ENCODE measurements around the gene FDXACB1. TPM values are rescaled to one million over a fixed set of nuclear protein-coding genes. Genes with fewer than 3 reads are reported as not detected.
A peak's percentile ranks its signal among the peaks of the same experiment; 100 is the strongest.

Gene FDXACB1
- total RNA-seq, 4 donors from 2014 or later: 3.5 to 5.6 (median 3.9) TPM

GRCh38 chr11:111910676-111911562, 32.0 kb upstream of the FDXACB1 start:
- peak overlapping the region; percentile 61 for H3K4me3 ChIP-seq
- H3K27ac ChIP-seq: peak overlapping the region; percentile 93
- TF ChIP-seq POLR2A (IDR thresholded peaks at IDR 0.05) (no peak), EP300 (IDR thresholded peaks at IDR 0.05) (no peak), POLR2AphosphoS5 (IDR thresholded peaks at IDR 0.05) (no peak)
- TF ChIP-seq, protein P1, sequence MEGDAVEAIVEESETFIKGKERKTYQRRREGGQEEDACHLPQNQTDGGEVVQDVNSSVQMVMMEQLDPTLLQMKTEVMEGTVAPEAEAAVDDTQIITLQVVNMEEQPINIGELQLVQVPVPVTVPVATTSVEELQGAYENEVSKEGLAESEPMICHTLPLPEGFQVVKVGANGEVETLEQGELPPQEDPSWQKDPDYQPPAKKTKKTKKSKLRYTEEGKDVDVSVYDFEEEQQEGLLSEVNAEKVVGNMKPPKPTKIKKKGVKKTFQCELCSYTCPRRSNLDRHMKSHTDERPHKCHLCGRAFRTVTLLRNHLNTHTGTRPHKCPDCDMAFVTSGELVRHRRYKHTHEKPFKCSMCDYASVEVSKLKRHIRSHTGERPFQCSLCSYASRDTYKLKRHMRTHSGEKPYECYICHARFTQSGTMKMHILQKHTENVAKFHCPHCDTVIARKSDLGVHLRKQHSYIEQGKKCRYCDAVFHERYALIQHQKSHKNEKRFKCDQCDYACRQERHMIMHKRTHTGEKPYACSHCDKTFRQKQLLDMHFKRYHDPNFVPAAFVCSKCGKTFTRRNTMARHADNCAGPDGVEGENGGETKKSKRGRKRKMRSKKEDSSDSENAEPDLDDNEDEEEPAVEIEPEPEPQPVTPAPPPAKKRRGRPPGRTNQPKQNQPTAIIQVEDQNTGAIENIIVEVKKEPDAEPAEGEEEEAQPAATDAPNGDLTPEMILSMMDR (IDR thresholded peaks at IDR 0.05): no peak

GRCh38 chr11:111909378-111909777, 30.4 kb upstream of the FDXACB1 start:
- H3K4me3 ChIP-seq: peak overlapping the region; percentile 61
- no peaks in the 10 kb centered on the region for H3K27me3 ChIP-seq
- 45% methylated on average over 5 of the region's 5 CpGs for WGBS
- no peak for DNase-seq (ENCODE audit: low spot score in 2 of 2)
- TF ChIP-seq POLR2A (IDR thresholded peaks at IDR 0.05) (no peak), EP300 (IDR thresholded peaks at IDR 0.05) (no peak), POLR2AphosphoS5 (IDR thresholded peaks at IDR 0.05) (no peak)
- TF ChIP-seq, protein P1 (IDR thresholded peaks at IDR 0.05): no peak
- H3K36me3 ChIP-seq: peaks cover 5% of the 10 kb centered on the region
- H3K9me3 ChIP-seq: no peaks in the 10 kb centered on the region
- peaks cover 49% of the 10 kb centered on the region for H3K4me1 ChIP-seq
- peak overlapping the region; percentile 93 for H3K27ac ChIP-seq

More at GRCh38 chr11:111910676-111911562, 32.0 kb upstream of the FDXACB1 start:
- Histone ChIP-seq H3K36me3 (peaks cover 5% of the 10 kb centered on the region), H3K4me1 (peaks cover 55% of the 10 kb centered on the region), H3K27me3 (no peaks in the 10 kb centered on the region), H3K9me3 (no peaks in the 10 kb centered on the region)
- no peak for DNase-seq (ENCODE audit: low spot score in 2 of 2)
- WGBS: 33% methylated on average over 9 of the region's 9 CpGs

DNA sequence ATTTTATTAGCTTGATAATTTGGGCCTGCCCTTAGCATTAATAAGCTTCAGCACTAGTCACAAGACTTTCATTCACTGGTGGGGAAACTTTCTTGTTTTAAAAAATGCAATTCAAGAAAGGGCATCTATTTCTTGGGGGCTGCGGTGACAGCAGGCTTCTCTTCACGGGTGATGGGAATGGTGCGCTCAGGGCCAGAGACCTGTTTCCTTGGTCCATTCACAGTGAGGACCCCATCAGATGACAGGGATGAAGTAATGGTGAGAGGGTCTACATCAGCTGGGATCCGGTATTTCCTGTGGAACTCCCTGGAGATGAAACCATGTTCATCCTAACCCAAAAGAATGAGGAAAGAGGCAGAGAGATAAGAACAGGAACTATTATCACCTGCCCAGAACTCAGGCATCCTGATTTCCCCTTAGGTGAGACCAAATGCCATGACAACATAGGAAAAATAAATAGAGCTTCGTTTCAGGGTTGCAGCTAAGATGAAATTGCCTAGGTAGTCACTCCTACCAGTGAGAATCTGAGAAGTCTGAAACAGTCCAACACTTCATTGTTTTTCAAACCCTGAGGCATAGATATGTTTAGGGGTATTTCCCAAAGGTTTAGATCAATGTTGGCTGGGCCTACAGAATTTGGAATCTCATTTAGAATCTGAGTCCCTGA, 29.8 kb upstream of the FDXACB1 start:
- 73% methylated on average over 5 of the region's 5 CpGs for WGBS
- TF ChIP-seq POLR2A (IDR thresholded peaks at IDR 0.05): no peak
- TF ChIP-seq EP300 (IDR thresholded peaks at IDR 0.05): no peak
- TF ChIP-seq, protein P1 (IDR thresholded peaks at IDR 0.05): no peak
- no peak for TF ChIP-seq POLR2AphosphoS5 (IDR thresholded peaks at IDR 0.05)
- H3K36me3 ChIP-seq: peaks cover 5% of the 10 kb centered on the region
- no peaks in the 10 kb centered on the region for H3K9me3 ChIP-seq
- H3K4me1 ChIP-seq: peaks cover 45% of the 10 kb centered on the region
- peak overlapping the region; percentile 61 for H3K4me3 ChIP-seq
- DNase-seq (ENCODE audit: low spot score in 2 of 2): no peak
- H3K27ac ChIP-seq: peak overlapping the region; percentile 93
- no peaks in the 10 kb centered on the region for H3K27me3 ChIP-seq

DNA sequence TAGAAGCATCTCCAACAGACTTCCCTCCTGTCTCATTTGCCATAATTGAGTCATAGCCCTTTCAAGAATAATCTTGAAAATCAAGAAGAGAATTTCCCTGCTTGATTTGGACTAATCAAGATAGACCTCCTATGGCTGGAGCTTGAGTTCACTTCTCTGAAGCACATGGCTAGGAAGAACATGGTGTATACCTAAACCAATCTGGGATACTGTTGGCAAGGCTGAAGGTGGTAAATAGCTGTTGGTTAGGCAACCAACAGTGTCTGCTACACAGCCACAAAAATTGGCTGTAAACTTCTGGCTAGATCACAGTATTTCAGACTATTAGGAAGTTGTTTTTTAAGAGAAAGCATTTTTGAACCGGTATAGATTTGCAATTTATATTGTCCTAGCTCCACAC, 27.7 kb upstream of the FDXACB1 start:
- 74% methylated on average over 1 of the region's 1 CpG for WGBS
- Histone ChIP-seq H3K36me3 (peaks cover 5% of the 10 kb centered on the region), H3K4me1 (peaks cover 29% of the 10 kb centered on the region), H3K27me3 (no peaks in the 10 kb centered on the region), H3K27ac (no peak overlapping the region), H3K9me3 (no peaks in the 10 kb centered on the region), H3K4me3 (no peak overlapping the region)
- DNase-seq (ENCODE audit: low spot score in 2 of 2): no peak
- TF ChIP-seq POLR2AphosphoS5 (IDR thresholded peaks at IDR 0.05): no peak
- TF ChIP-seq POLR2A (IDR thresholded peaks at IDR 0.05): no peak
- no peak for TF ChIP-seq EP300 (IDR thresholded peaks at IDR 0.05)
- TF ChIP-seq, protein P1 (IDR thresholded peaks at IDR 0.05): no peak

DNA sequence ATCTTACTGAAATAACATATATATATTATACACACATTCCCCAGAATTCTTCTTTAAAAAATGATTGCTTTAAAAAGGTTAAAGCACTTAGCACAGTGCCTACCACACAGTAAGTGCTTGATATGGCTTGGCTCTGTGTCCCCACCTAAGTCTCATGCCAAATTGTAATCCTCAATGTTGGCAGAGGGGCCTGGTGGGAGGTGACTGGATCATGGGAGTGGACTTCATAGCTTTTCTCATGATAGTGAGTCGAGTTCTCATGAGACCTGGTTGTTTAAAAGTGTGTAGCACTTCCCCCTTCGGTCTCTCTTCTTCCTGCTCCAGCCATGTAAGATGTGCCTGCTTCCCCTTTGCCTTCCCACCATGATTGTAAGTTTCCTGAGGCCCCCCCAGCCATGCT, 26.4 kb upstream of the FDXACB1 start:
- Histone ChIP-seq H3K36me3 (peaks cover 5% of the 10 kb centered on the region), H3K27ac (no peak overlapping the region), H3K27me3 (no peaks in the 10 kb centered on the region), H3K4me3 (no peak overlapping the region), H3K9me3 (no peaks in the 10 kb centered on the region), H3K4me1 (peaks cover 16% of the 10 kb centered on the region)
- no peak for DNase-seq (ENCODE audit: low spot score in 2 of 2)
- 64% methylated on average over 2 of the region's 2 CpGs for WGBS
- TF ChIP-seq POLR2AphosphoS5 (IDR thresholded peaks at IDR 0.05) (no peak), EP300 (IDR thresholded peaks at IDR 0.05) (no peak), POLR2A (IDR thresholded peaks at IDR 0.05) (no peak)
- TF ChIP-seq, protein P1 (IDR thresholded peaks at IDR 0.05): no peak

Measured in suprapubic skin (tissue), 4 donors.